Progenitor cell of endocrine pancreas (in vitro differentiated cells): Measurements from ENCODE around the gene MYEOV. TPM values are rescaled to one million over a fixed set of nuclear protein-coding genes. Genes with fewer than 3 reads are reported as not detected.
A peak's percentile ranks its signal among the peaks of the same experiment; 100 is the strongest.

Experiments
- DNase-seq: peaks from one replicate; pipeline ENCODE4 v3.0.0; 2021; ENCODE audit warnings: low spot score; ENCODE audit not compliant: unreplicated experiment
- H3K27ac Mint-ChIP-seq: 2 replicates; pipeline ENCODE4 v1.8.0; 2021; ENCODE audit warnings: mild to moderate bottlenecking, moderate library complexity, mixed read lengths
- H3K27me3 Mint-ChIP-seq: 2 replicates; pipeline ENCODE4 v1.8.0; 2021; ENCODE audit warnings: mixed read lengths
- H3K36me3 Mint-ChIP-seq: 2 replicates; pipeline ENCODE4 v1.8.0; 2022; ENCODE audit warnings: mixed read lengths; ENCODE audit not compliant: insufficient read depth
- H3K4me1 Mint-ChIP-seq: 2 replicates; pipeline ENCODE4 v1.8.0; 2021; ENCODE audit warnings: low read depth, mixed read lengths
- H3K4me3 Mint-ChIP-seq: 2 replicates; pipeline ENCODE4 v1.8.0; 2021; ENCODE audit warnings: low read depth, mild to moderate bottlenecking, moderate library complexity, mixed read lengths
- H3K9me3 Mint-ChIP-seq: 2 replicates; pipeline ENCODE4 v1.8.0; 2021; ENCODE audit warnings: low read depth, mixed read lengths
- CTCF ChIP-seq: fragments of 200-600 bp; sonication (generic); IDR thresholded peaks from one replicate; pipeline ENCODE4 v1.5.0; 2021; ENCODE audit warnings: antibody characterized with exemption, mild to moderate bottlenecking; ENCODE audit not compliant: unreplicated experiment
- total RNA-seq: library from RNA; stranded (reverse); gene quantifications from 2 replicates; pipeline ENCODE4 v1.2.1, GENCODE V29; 2021

MYEOV gene
- total RNA-seq, 1 donor from 2014 or later, result 0.14 TPM

- H3K27me3 Mint-ChIP-seq, result peaks cover 6% of the 10 kb centered on the region
- no peak for TF ChIP-seq CTCF
- H3K36me3 Mint-ChIP-seq, result no peaks in the 10 kb centered on the region
- no peak overlapping the region for H3K4me3 Mint-ChIP-seq
- H3K4me1 Mint-ChIP-seq, result peaks cover 15% of the 10 kb centered on the region
- DNase-seq, result no peak
- no peaks in the 10 kb centered on the region for H3K9me3 Mint-ChIP-seq
- H3K27ac Mint-ChIP-seq, result no peak overlapping the region
These were observed 2.3 kb downstream of the MYEOV start for GRCh38 chr11:69295995-69296889.

- Mint-ChIP-seq H3K36me3 (no peaks in the 10 kb centered on the region), H3K4me1 (peaks cover 15% of the 10 kb centered on the region), H3K9me3 (no peaks in the 10 kb centered on the region), H3K4me3 (no peak overlapping the region), H3K27ac (no peak overlapping the region), H3K27me3 (peaks cover 6% of the 10 kb centered on the region)
- no peak for TF ChIP-seq CTCF
- DNase-seq, result no peak
These were observed 3.2 kb downstream of the MYEOV start for GRCh38 chr11:69296890-69297786.

GRCh38 chr11:69297787-69298266 lies 3.9 kb downstream of the MYEOV start:
- no peaks in the 10 kb centered on the region for H3K9me3 Mint-ChIP-seq
- H3K27ac Mint-ChIP-seq, result no peak overlapping the region
- no peak overlapping the region for H3K4me3 Mint-ChIP-seq
- H3K36me3 Mint-ChIP-seq, result no peaks in the 10 kb centered on the region
- H3K27me3 Mint-ChIP-seq, result peaks cover 8% of the 10 kb centered on the region
- H3K4me1 Mint-ChIP-seq, result peaks cover 15% of the 10 kb centered on the region
- DNase-seq, result no peak
- no peak for TF ChIP-seq CTCF

GRCh38 chr11:69298267-69299022 lies 4.5 kb downstream of the MYEOV start:
- no peak overlapping the region for H3K4me3 Mint-ChIP-seq
- H3K27me3 Mint-ChIP-seq, result peaks cover 8% of the 10 kb centered on the region
- DNase-seq, result no peak
- no peaks in the 10 kb centered on the region for H3K36me3 Mint-ChIP-seq
- peak overlapping the region; percentile 92 for H3K27ac Mint-ChIP-seq
- no peaks in the 10 kb centered on the region for H3K9me3 Mint-ChIP-seq
- peaks cover 13% of the 10 kb centered on the region for H3K4me1 Mint-ChIP-seq
- TF ChIP-seq CTCF, result no peak
